Activated naive CD4-positive, alpha-beta T cell treated with anti-CD3 and anti-CD28 coated beads, Interleukin-2, amount 50 U/mL, for 16 hours (primary cell): ENCODE results near the gene UBE2S.
"Not testable (repeated sequence)": the region's sequence is repeated elsewhere in the genome, so short reads cannot be mapped to it uniquely, and the experiment has no call there.

Experiments
- DNase-seq: peaks from one replicate; pipeline ENCODE4 v3.0.0-alpha.2; 2020

The UBE2S gene

GRCh38 chr19:55439052-55439451, 31.5 kb upstream of the UBE2S start:
- no peak for DNase-seq

- DNase-seq = no peak
Observed at GRCh38 chr19:55437410-55437809, 29.8 kb upstream of the UBE2S start.

GRCh38 chr19:55436847-55437246, 29.3 kb upstream of the UBE2S start:
- no peak for DNase-seq

GRCh38 chr19:55435020-55435419, 27.4 kb upstream of the UBE2S start:
- no peak for DNase-seq

- no peak for DNase-seq
Observed at GRCh38 chr19:55434356-55434919, 26.9 kb upstream of the UBE2S start.

- DNase-seq = no peak
Observed at GRCh38 chr19:55433292-55433691, 25.7 kb upstream of the UBE2S start.

GRCh38 chr19:55432241-55432959, 24.8 kb upstream of the UBE2S start:
- no peak for DNase-seq

- DNase-seq = no peak
Observed at GRCh38 chr19:55431183-55431582, 23.6 kb upstream of the UBE2S start.

- no peak for DNase-seq
Observed at GRCh38 chr19:55426042-55426441, 18.5 kb upstream of the UBE2S start.

- no peak for DNase-seq
Observed at GRCh38 chr19:55424518-55424917, 16.9 kb upstream of the UBE2S start.

GRCh38 chr19:55423225-55424005, 15.8 kb upstream of the UBE2S start:
- no peak for DNase-seq

- not testable (repeated sequence) for DNase-seq
Observed at GRCh38 chr19:55421281-55421680, 13.7 kb upstream of the UBE2S start.

GRCh38 chr19:55419624-55420236, 12.1 kb upstream of the UBE2S start:
- DNase-seq = no peak

GRCh38 chr19:55419103-55419502, 11.5 kb upstream of the UBE2S start:
- no peak for DNase-seq

GRCh38 chr19:55418185-55418584, 10.6 kb upstream of the UBE2S start:
- peak; percentile 44 for DNase-seq

- DNase-seq = no peak
Observed at GRCh38 chr19:55410168-55410567, 2.6 kb upstream of the UBE2S start.

GRCh38 chr19:55409179-55409578, 1.6 kb upstream of the UBE2S start:
- not testable (repeated sequence) for DNase-seq

GRCh38 chr19:55408533-55408872, 915 bp upstream of the UBE2S start:
- no peak for DNase-seq

- DNase-seq = peak; percentile 97
Observed at GRCh38 chr19:55407800-55408532, 378 bp upstream of the UBE2S start.

- DNase-seq = peak; percentile 40
Observed at GRCh38 chr19:55406826-55407549, 600 bp downstream of the UBE2S start.

GRCh38 chr19:55406091-55406825, 1.3 kb downstream of the UBE2S start:
- no peak for DNase-seq

- DNase-seq = no peak
Observed at GRCh38 chr19:55405638-55406037, 1.9 kb downstream of the UBE2S start.
